ENCODE measurements around the gene CMIP. TPM values are rescaled to one million over a fixed set of nuclear protein-coding genes. Genes with fewer than 3 reads are reported as not detected.
A peak's percentile ranks its signal among the peaks of the same experiment; 100 is the strongest.

Gene CMIP
- total RNA-seq, 1 experiment from 2014 or later = 48.2 TPM

DNA sequence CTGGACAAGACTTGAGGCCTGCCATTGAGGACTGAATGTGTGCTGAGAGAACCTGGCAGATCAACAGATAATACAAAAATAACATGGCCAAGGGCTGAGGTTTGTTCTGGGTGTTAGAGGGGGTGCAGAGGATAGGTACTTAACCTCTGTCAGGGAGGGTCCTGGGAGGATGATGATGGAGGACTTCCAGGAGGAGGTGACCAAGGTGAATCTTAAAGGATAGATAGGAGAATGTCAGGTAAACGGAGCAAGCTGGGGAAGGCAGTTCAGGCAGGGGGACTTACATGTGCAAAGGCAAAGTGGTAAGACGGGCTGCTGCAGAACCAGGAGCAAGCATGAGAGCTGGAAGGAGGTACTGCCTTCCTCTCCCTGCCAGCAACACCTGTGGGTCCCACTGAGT, 214.6 kb downstream of the CMIP start:
- peaks cover 6 to 39% (median 13%) of the 10 kb centered on the region in 3 experiments; a peak in 5 of 7 replicates for H3K36me3 Mint-ChIP-seq (ENCODE audit: insufficient read depth in 1 of 3, low read depth in 3 of 3)
- Histone ChIP-seq H2AK5ac (ENCODE audit: insufficient read length, low read length) (no peak overlapping the region), H2BK20ac (ENCODE audit: low read depth, low read length, poor library complexity, severe bottlenecking) (no peak overlapping the region), H3K9ac (ENCODE audit: extremely low read depth, insufficient read length, low read length) (no peak overlapping the region), H3K79me1 (ENCODE audit: insufficient read depth, low read depth, low read length, poor library complexity, severe bottlenecking) (no peaks in the 10 kb centered on the region), H2BK120ac (ENCODE audit: low read depth, low read length, poor library complexity, severe bottlenecking) (no peak overlapping the region), H3K4ac (ENCODE audit: low read depth, low read length) (no peak overlapping the region), H3K18ac (ENCODE audit: insufficient read length, low read depth, low read length) (no peak overlapping the region), H3K23ac (ENCODE audit: insufficient read length, low read depth, low read length) (no peak overlapping the region), H4K20me1 (ENCODE audit: control insufficient read depth, insufficient read depth, insufficient read length) (no peaks in the 10 kb centered on the region), H3K23me2 (ENCODE audit: insufficient read length, low read depth, low read length, poor library complexity, severe bottlenecking) (no peaks in the 10 kb centered on the region), H2BK12ac (ENCODE audit: insufficient read length, low read depth, low read length) (no peak overlapping the region), H3K56ac (ENCODE audit: insufficient read length, low read depth, low read length) (no peak overlapping the region), H3K27me3 (ENCODE audit: insufficient read depth, low read length) (no peaks in the 10 kb centered on the region), H3K14ac (ENCODE audit: insufficient read depth, low read length) (no peak overlapping the region), H3K9me3 (ENCODE audit: control insufficient read depth, low read depth, low read length) (no peaks in the 10 kb centered on the region), H3K4me1 (ENCODE audit: insufficient read depth, low read length) (peaks cover 2% of the 10 kb centered on the region; the same call in 1 of the 2 replicates), H4K5ac (ENCODE audit: insufficient read length, low read depth, low read length) (no peak overlapping the region), H4K8ac (replicated peaks; ENCODE audit: insufficient read length, low read depth, low read length) (no peak overlapping the region), H3K79me2 (ENCODE audit: insufficient read depth, low read length) (no peaks in the 10 kb centered on the region), H2BK5ac (ENCODE audit: insufficient read length, low read length) (no peak overlapping the region), H2AFZ (ENCODE audit: low read length) (no peak overlapping the region), H4K91ac (ENCODE audit: insufficient read length, low read depth, low read length) (no peak overlapping the region), H3T11ph (ENCODE audit: low read length) (no peak overlapping the region), H3K27ac (ENCODE audit: insufficient read length, low read depth, low read length) (no peak overlapping the region), H2BK15ac (ENCODE audit: low read depth, low read length) (no peak overlapping the region), H3K4me2 (ENCODE audit: insufficient read depth, insufficient read length, low read length) (no peak overlapping the region)
- no peak for DNase-seq
- no CpG with 5 or more reads among the region's 2 CpGs for WGBS (ENCODE audit: extremely low coverage, insufficient read length, low lambda C conversion rate)
- TF ChIP-seq, protein P1, sequence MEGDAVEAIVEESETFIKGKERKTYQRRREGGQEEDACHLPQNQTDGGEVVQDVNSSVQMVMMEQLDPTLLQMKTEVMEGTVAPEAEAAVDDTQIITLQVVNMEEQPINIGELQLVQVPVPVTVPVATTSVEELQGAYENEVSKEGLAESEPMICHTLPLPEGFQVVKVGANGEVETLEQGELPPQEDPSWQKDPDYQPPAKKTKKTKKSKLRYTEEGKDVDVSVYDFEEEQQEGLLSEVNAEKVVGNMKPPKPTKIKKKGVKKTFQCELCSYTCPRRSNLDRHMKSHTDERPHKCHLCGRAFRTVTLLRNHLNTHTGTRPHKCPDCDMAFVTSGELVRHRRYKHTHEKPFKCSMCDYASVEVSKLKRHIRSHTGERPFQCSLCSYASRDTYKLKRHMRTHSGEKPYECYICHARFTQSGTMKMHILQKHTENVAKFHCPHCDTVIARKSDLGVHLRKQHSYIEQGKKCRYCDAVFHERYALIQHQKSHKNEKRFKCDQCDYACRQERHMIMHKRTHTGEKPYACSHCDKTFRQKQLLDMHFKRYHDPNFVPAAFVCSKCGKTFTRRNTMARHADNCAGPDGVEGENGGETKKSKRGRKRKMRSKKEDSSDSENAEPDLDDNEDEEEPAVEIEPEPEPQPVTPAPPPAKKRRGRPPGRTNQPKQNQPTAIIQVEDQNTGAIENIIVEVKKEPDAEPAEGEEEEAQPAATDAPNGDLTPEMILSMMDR (conservative IDR thresholded peaks at IDR 0.05) = no peak
- H3K9me3 Mint-ChIP-seq = no peaks in the 10 kb centered on the region
- peak overlapping the region in 2 of 3 experiments; percentile 6 to 63; a peak in 3 of 7 replicates for H3K27ac Mint-ChIP-seq
- no peak overlapping the region for H3K4me3 Mint-ChIP-seq
- no peaks in the 10 kb centered on the region for H3K27me3 Mint-ChIP-seq (ENCODE audit: low read depth)
- peaks cover 22 to 25% of the 10 kb centered on the region in 2 experiments for H3K4me1 Mint-ChIP-seq

Measured in H9 (cell line).